ENCODE data around the gene OR8I2. TPM values are rescaled to one million over a fixed set of nuclear protein-coding genes. Genes with fewer than 3 reads are reported as not detected.
"Not testable (repeated sequence)": the region's sequence is repeated elsewhere in the genome, so short reads cannot be mapped to it uniquely, and the experiment has no call there.

The OR8I2 gene
- total RNA-seq, 4 donors from 2014 or later: not detected

GRCh38 chr11:56066980-56067379, 26.1 kb upstream of the OR8I2 start:
- WGBS, 2 donors: 81 to 86% methylated on average over 2 of the region's 2 CpGs
- H3K4me1 ChIP-seq: no peaks in the 10 kb centered on the region
- no peak for DNase-seq (ENCODE audit: low spot score in 2 of 2)
- no peak overlapping the region for H3K27ac ChIP-seq
- H3K36me3 ChIP-seq: no peaks in the 10 kb centered on the region
- H3K4me3 ChIP-seq: no peak overlapping the region
- no peaks in the 10 kb centered on the region for H3K9me3 ChIP-seq
- TF ChIP-seq EP300 (IDR thresholded peaks at IDR 0.05) (no peak), CTCF (IDR thresholded peaks at IDR 0.05) (no peak), POLR2A (IDR thresholded peaks at IDR 0.05) (no peak)
- no peaks in the 10 kb centered on the region for H3K27me3 ChIP-seq

- Histone ChIP-seq H3K4me3 (no peak overlapping the region), H3K36me3 (no peaks in the 10 kb centered on the region), H3K9me3 (no peaks in the 10 kb centered on the region), H3K27ac (no peak overlapping the region), H3K27me3 (no peaks in the 10 kb centered on the region), H3K4me1 (no peaks in the 10 kb centered on the region)
- 52 to 71% methylated on average over 3 of the region's 3 CpGs for WGBS, 2 donors
- no peak for DNase-seq (ENCODE audit: low spot score in 2 of 2)
- TF ChIP-seq EP300 (IDR thresholded peaks at IDR 0.05): no peak
- no peak for TF ChIP-seq CTCF (IDR thresholded peaks at IDR 0.05)
- no peak for TF ChIP-seq POLR2A (IDR thresholded peaks at IDR 0.05)
Measured at GRCh38 chr11:56089697-56090096, 3.4 kb upstream of the OR8I2 start.

GRCh38 chr11:56103210-56103737, 10.2 kb downstream of the OR8I2 start, which contains the start of gene OR8H2:
OR8H2 (plus strand) TSS chr11:56103687; CDS start chr11:56105043, 1,356 bp downstream.
- H3K9me3 ChIP-seq: no peaks in the 10 kb centered on the region
- no peak within 1 kb of the TSS for H3K27ac ChIP-seq
- H3K27me3 ChIP-seq: no peaks in the 10 kb centered on the region
- H3K36me3 ChIP-seq: no peaks in the 10 kb centered on the region
- no peak for DNase-seq (ENCODE audit: low spot score in 2 of 2)
- TF ChIP-seq CTCF (IDR thresholded peaks at IDR 0.05) (no peak), POLR2A (IDR thresholded peaks at IDR 0.05) (no peak), EP300 (IDR thresholded peaks at IDR 0.05) (no peak)
- H3K4me3 ChIP-seq: no peak within 1 kb of the TSS
- H3K4me1 ChIP-seq: no peaks in the 10 kb centered on the region

GRCh38 chr11:56122073-56122472, 29.0 kb downstream of the OR8I2 start, which contains the start of gene OR8H3:
OR8H3 (plus strand) TSS chr11:56122373; CDS start chr11:56122373, 0 bp downstream.
- Histone ChIP-seq H3K9me3 (no peaks in the 10 kb centered on the region), H3K27ac (no peak within 1 kb of the TSS), H3K4me1 (no peaks in the 10 kb centered on the region), H3K27me3 (no peaks in the 10 kb centered on the region), H3K4me3 (no peak within 1 kb of the TSS), H3K36me3 (no peaks in the 10 kb centered on the region)
- no peak for TF ChIP-seq POLR2A (IDR thresholded peaks at IDR 0.05)
- no peak for DNase-seq (ENCODE audit: low spot score in 2 of 2)
- 80 to 83% methylated on average over 6 of the region's 6 CpGs for WGBS, 2 donors

GRCh38 chr11:56140151-56140661, 47.1 kb downstream of the OR8I2 start, which contains the start of gene OR8J3:
OR8J3 (minus strand) TSS chr11:56140201; CDS start chr11:56137718, 2,483 bp downstream.
- H3K36me3 ChIP-seq: no peaks in the 10 kb centered on the region
- no peaks in the 10 kb centered on the region for H3K27me3 ChIP-seq
- H3K27ac ChIP-seq: no peak within 1 kb of the TSS
- H3K9me3 ChIP-seq: no peaks in the 10 kb centered on the region
- H3K4me1 ChIP-seq: no peaks in the 10 kb centered on the region
- no peak within 1 kb of the TSS for H3K4me3 ChIP-seq
- TF ChIP-seq EP300 (IDR thresholded peaks at IDR 0.05): no peak
- no peak for DNase-seq (ENCODE audit: low spot score in 2 of 2)

- H3K27ac ChIP-seq: not testable (repeated sequence)
- WGBS, 2 donors: 91 to 97% methylated on average over 14 to 29 of the region's 30 CpGs
Measured at GRCh38 chr11:56143681-56144080, 50.6 kb downstream of the OR8I2 start.

More at GRCh38 chr11:56143681-56144080, 50.6 kb downstream of the OR8I2 start:
- H3K27me3 ChIP-seq; H3K4me3 ChIP-seq; H3K4me1 ChIP-seq; H3K36me3 ChIP-seq; H3K9me3 ChIP-seq; DNase-seq (ENCODE audit: low spot score in 2 of 2): not testable (repeated sequence)

Small RNA genes lying within 50 kb of the gene (small RNA-seq; reads per million reads assigned to genes)
- not detected for gene OR8I4P

Other genes with a start within 250 kb of the OR8I2 start
- not detected for gene TRIM51, start 210.0 kb upstream of the OR8I2 start, total RNA-seq
- gene OR5W2, start 178.7 kb upstream of the OR8I2 start, total RNA-seq: not detected
- not detected for gene OR5I1, start 156.9 kb upstream of the OR8I2 start, total RNA-seq
- not detected for gene OR10AG1, start 123.4 kb upstream of the OR8I2 start, total RNA-seq
- not detected for gene OR5F1, start 98.7 kb upstream of the OR8I2 start, total RNA-seq
- gene OR5AS1, start 65.7 kb upstream of the OR8I2 start, total RNA-seq: not detected
- not detected for gene OR8H2, start 10.4 kb downstream of the OR8I2 start, total RNA-seq
- not detected for gene OR8H3, start 29.1 kb downstream of the OR8I2 start, total RNA-seq
- not detected for gene OR8J3, start 46.9 kb downstream of the OR8I2 start, total RNA-seq
- gene OR8K5, start 67.0 kb downstream of the OR8I2 start, total RNA-seq: not detected
- not detected for gene OR5J2, start 83.3 kb downstream of the OR8I2 start, total RNA-seq
- gene OR5T2, start 140.9 kb downstream of the OR8I2 start, total RNA-seq: not detected
- not detected for gene OR5T3, start 158.9 kb downstream of the OR8I2 start, total RNA-seq
- not detected for gene OR5T1, start 180.8 kb downstream of the OR8I2 start, total RNA-seq
- gene OR8H1, start 198.9 kb downstream of the OR8I2 start, total RNA-seq: not detected
- gene OR8K3, start 221.8 kb downstream of the OR8I2 start, total RNA-seq: not detected

Measured in tibial nerve (tissue), 4 donors.